Gastroesophageal sphincter (tissue), 3 donors: Measurements from ENCODE around the gene BCL2L13.

ENCODE experiments used
- CTCF ChIP-seq, 4 experiments: fragments of 200-600 bp in 2 of 4; fragments of 450-650 bp in 2 of 4; sonication (generic) in 1 of 4; IDR thresholded peaks; one replicate each; pipeline ENCODE4 v1.5.1; 2017 to 2019; ENCODE audit warnings: antibody characterized with exemption in 4 of 4, mild to moderate bottlenecking in 2 of 4, moderate library complexity in 2 of 4
- POLR2A ChIP-seq, 2 donors: fragments of 450-650 bp; IDR thresholded peaks; one replicate each; pipeline ENCODE4 v1.6.1; 2017; ENCODE audit warnings: antibody characterized with exemption in 2 of 2, mild to moderate bottlenecking in 2 of 2, moderate library complexity in 1 of 2

DNA sequence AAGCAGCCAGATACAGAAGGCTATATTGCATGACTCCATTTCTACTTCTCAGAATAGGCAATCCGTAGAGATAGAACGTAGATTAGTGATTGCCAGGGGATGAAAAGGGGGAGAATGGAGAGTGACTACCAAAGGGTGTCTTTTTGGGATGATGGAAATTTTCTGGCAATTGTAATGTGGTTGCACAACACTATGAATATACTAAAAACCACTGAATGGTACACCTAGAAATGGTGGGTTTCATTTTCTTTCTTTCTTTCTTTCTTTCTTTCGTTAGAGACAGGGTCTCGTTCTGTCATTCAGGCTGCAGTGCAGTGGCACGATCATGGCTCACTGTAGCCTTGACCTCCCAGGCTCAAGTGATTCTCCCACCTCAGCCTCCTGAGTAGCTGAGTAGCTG lies 81.4 kb downstream of the BCL2L13 start:
- no peak for TF ChIP-seq CTCF (IDR thresholded peaks at IDR 0.05)
- TF ChIP-seq POLR2A (IDR thresholded peaks at IDR 0.05) = no peak
